Testis (tissue), 2 donors: ENCODE results near the gene SH3BGRL2.

Experiments
- CTCF ChIP-seq, 3 experiments: fragments of 450-650 bp in 2 of 3; fragments of 200-600 bp in 1 of 3; sonication (generic) in 1 of 3; IDR thresholded peaks; one replicate each; pipeline ENCODE4 v1.5.1; 2016 to 2019; ENCODE audit warnings: antibody characterized with exemption in 3 of 3, mild to moderate bottlenecking in 2 of 3, moderate library complexity in 1 of 3
- POLR2A ChIP-seq: fragments of 450-650 bp; IDR thresholded peaks from one replicate; pipeline ENCODE4 v1.6.1; 2017; ENCODE audit warnings: antibody characterized with exemption, mild to moderate bottlenecking, moderate library complexity

GRCh38 chr6:79717989-79718388 is 86.9 kb downstream of the SH3BGRL2 start:
- TF ChIP-seq POLR2A, result no peak
- no peak for TF ChIP-seq CTCF (IDR thresholded peaks at IDR 0.05)
